ENCODE measurements around the gene DIPK1A. TPM values are rescaled to one million over a fixed set of nuclear protein-coding genes. Genes with fewer than 3 reads are reported as not detected.

DIPK1A gene
- total RNA-seq, 1 donor from 2014 or later = 3.9 TPM

- Mint-ChIP-seq H3K4me3 (ENCODE audit: unreplicated experiment) (no peak overlapping the region), H3K36me3 (ENCODE audit: low read depth, unreplicated experiment) (no peaks in the 10 kb centered on the region), H3K27ac (ENCODE audit: unreplicated experiment) (no peak overlapping the region), H3K9me3 (ENCODE audit: unreplicated experiment) (no peaks in the 10 kb centered on the region), H3K4me1 (ENCODE audit: unreplicated experiment) (peaks cover 15% of the 10 kb centered on the region), H3K27me3 (ENCODE audit: unreplicated experiment) (no peaks in the 10 kb centered on the region)
- TF ChIP-seq, protein P1, sequence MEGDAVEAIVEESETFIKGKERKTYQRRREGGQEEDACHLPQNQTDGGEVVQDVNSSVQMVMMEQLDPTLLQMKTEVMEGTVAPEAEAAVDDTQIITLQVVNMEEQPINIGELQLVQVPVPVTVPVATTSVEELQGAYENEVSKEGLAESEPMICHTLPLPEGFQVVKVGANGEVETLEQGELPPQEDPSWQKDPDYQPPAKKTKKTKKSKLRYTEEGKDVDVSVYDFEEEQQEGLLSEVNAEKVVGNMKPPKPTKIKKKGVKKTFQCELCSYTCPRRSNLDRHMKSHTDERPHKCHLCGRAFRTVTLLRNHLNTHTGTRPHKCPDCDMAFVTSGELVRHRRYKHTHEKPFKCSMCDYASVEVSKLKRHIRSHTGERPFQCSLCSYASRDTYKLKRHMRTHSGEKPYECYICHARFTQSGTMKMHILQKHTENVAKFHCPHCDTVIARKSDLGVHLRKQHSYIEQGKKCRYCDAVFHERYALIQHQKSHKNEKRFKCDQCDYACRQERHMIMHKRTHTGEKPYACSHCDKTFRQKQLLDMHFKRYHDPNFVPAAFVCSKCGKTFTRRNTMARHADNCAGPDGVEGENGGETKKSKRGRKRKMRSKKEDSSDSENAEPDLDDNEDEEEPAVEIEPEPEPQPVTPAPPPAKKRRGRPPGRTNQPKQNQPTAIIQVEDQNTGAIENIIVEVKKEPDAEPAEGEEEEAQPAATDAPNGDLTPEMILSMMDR (IDR thresholded peaks at IDR 0.05; ENCODE audit: unreplicated experiment) = no peak
- DNase-seq (ENCODE audit: low spot score) = no peak
These were observed 79.9 kb downstream of the DIPK1A start for GRCh38 chr1:92881391-92881790.

GRCh38 chr1:92879316-92879968 is 81.8 kb downstream of the DIPK1A start:
- TF ChIP-seq, protein P1 (IDR thresholded peaks at IDR 0.05; ENCODE audit: unreplicated experiment) = no peak
- Mint-ChIP-seq H3K36me3 (ENCODE audit: low read depth, unreplicated experiment) (no peaks in the 10 kb centered on the region), H3K4me3 (ENCODE audit: unreplicated experiment) (no peak overlapping the region), H3K27me3 (ENCODE audit: unreplicated experiment) (no peaks in the 10 kb centered on the region), H3K27ac (ENCODE audit: unreplicated experiment) (no peak overlapping the region), H3K9me3 (ENCODE audit: unreplicated experiment) (no peaks in the 10 kb centered on the region), H3K4me1 (ENCODE audit: unreplicated experiment) (peaks cover 17% of the 10 kb centered on the region)
- DNase-seq (ENCODE audit: low spot score) = no peak

DNA sequence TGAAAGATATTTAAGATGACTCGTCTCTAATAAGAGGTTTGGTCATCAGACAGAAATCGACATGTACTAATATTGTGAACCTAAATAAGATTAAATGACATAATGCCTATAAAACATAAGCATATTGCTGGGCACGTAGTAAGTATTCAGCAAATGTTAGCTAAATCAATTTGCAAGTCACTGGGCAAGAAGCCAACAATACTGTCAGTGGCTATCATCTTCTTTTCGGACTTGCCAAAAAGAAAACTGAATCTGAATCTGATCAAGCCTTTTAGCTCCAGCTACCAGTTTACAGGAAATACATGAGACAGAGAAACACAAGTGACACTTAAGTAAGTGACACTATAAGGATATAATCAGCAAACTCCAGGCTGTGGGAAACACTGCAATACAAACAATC is 83.5 kb downstream of the DIPK1A start:
- DNase-seq (ENCODE audit: low spot score) = no peak
- Mint-ChIP-seq H3K9me3 (ENCODE audit: unreplicated experiment) (no peaks in the 10 kb centered on the region), H3K27ac (ENCODE audit: unreplicated experiment) (no peak overlapping the region), H3K4me3 (ENCODE audit: unreplicated experiment) (no peak overlapping the region), H3K27me3 (ENCODE audit: unreplicated experiment) (no peaks in the 10 kb centered on the region), H3K36me3 (ENCODE audit: low read depth, unreplicated experiment) (no peaks in the 10 kb centered on the region), H3K4me1 (ENCODE audit: unreplicated experiment) (peaks cover 13% of the 10 kb centered on the region)
- TF ChIP-seq, protein P1 (IDR thresholded peaks at IDR 0.05; ENCODE audit: unreplicated experiment) = no peak

GRCh38 chr1:92877081-92877711 is 84.1 kb downstream of the DIPK1A start:
- TF ChIP-seq, protein P1 (IDR thresholded peaks at IDR 0.05; ENCODE audit: unreplicated experiment) = no peak
- no peaks in the 10 kb centered on the region for H3K27me3 Mint-ChIP-seq (ENCODE audit: unreplicated experiment)
- DNase-seq (ENCODE audit: low spot score) = no peak
- peaks cover 13% of the 10 kb centered on the region for H3K4me1 Mint-ChIP-seq (ENCODE audit: unreplicated experiment)
- no peak overlapping the region for H3K4me3 Mint-ChIP-seq (ENCODE audit: unreplicated experiment)
- no peaks in the 10 kb centered on the region for H3K36me3 Mint-ChIP-seq (ENCODE audit: low read depth, unreplicated experiment)
- H3K27ac Mint-ChIP-seq (ENCODE audit: unreplicated experiment) = no peak overlapping the region
- no peaks in the 10 kb centered on the region for H3K9me3 Mint-ChIP-seq (ENCODE audit: unreplicated experiment)

DNA sequence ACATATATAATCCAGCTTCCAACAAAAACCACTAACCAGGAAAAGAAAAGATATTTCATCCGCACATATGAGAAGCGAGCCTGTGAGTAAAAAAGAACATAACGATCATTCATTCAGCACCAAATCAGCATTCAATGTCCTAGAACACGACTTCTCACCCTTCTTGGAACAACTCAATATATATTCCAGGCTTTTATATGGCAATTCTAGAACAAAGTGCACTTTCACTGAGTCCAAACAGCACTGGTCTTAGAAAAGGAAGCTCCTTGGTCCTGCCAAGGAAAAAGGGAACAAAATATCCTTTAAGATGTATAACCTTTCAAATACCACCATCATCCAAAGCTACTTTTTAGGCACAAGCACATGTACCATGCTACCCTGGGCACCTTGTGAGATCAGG is 84.9 kb downstream of the DIPK1A start:
- Mint-ChIP-seq H3K4me1 (ENCODE audit: unreplicated experiment) (peaks cover 13% of the 10 kb centered on the region), H3K4me3 (ENCODE audit: unreplicated experiment) (no peak overlapping the region), H3K9me3 (ENCODE audit: unreplicated experiment) (no peaks in the 10 kb centered on the region), H3K36me3 (ENCODE audit: low read depth, unreplicated experiment) (no peaks in the 10 kb centered on the region), H3K27me3 (ENCODE audit: unreplicated experiment) (no peaks in the 10 kb centered on the region), H3K27ac (ENCODE audit: unreplicated experiment) (no peak overlapping the region)
- no peak for DNase-seq (ENCODE audit: low spot score)
- TF ChIP-seq, protein P1 (IDR thresholded peaks at IDR 0.05; ENCODE audit: unreplicated experiment) = no peak

All from endothelial cell (in vitro differentiated cells).